ENCODE results near the gene MRPL32. TPM values are rescaled to one million over a fixed set of nuclear protein-coding genes. Genes with fewer than 3 reads are reported as not detected.

MRPL32 gene
- total RNA-seq, 1 donor from 2014 or later, result 53.5 TPM

DNA sequence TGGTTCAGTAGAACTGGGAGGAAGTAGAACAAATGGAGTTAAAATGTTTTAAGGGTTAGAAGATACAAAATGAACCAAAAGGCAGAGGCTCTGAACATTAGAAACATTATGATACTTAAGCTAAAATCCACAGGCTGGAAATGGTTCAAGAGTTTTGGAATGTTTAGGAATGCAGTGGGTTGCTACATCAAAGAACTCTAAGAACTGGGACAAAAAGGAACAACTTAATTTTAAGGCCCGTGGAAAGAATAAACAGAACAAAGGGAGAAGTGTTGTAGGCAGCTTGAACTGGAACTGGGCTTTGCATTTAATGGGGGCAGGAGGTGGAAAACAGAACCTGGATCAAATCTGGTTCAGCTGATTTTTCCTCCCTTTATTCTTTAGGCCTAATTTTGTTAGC, 16.8 kb upstream of the MRPL32 start:
- DNase-seq (ENCODE audit: low spot score in 2 of 2, unreplicated experiment in 2 of 2), result no peak
- peaks cover 45% of the 10 kb centered on the region for H3K4me1 Mint-ChIP-seq
- H3K27ac Mint-ChIP-seq, result peak overlapping the region; percentile 88
- no peaks in the 10 kb centered on the region for H3K9me3 Mint-ChIP-seq
- H3K4me3 Mint-ChIP-seq, result no peak overlapping the region
- TF ChIP-seq, protein P1, sequence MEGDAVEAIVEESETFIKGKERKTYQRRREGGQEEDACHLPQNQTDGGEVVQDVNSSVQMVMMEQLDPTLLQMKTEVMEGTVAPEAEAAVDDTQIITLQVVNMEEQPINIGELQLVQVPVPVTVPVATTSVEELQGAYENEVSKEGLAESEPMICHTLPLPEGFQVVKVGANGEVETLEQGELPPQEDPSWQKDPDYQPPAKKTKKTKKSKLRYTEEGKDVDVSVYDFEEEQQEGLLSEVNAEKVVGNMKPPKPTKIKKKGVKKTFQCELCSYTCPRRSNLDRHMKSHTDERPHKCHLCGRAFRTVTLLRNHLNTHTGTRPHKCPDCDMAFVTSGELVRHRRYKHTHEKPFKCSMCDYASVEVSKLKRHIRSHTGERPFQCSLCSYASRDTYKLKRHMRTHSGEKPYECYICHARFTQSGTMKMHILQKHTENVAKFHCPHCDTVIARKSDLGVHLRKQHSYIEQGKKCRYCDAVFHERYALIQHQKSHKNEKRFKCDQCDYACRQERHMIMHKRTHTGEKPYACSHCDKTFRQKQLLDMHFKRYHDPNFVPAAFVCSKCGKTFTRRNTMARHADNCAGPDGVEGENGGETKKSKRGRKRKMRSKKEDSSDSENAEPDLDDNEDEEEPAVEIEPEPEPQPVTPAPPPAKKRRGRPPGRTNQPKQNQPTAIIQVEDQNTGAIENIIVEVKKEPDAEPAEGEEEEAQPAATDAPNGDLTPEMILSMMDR (IDR thresholded peaks at IDR 0.05; ENCODE audit: unreplicated experiment), result no peak
- H3K36me3 Mint-ChIP-seq, result peaks cover 8% of the 10 kb centered on the region
- no peaks in the 10 kb centered on the region for H3K27me3 Mint-ChIP-seq (ENCODE audit: low read depth)

DNA sequence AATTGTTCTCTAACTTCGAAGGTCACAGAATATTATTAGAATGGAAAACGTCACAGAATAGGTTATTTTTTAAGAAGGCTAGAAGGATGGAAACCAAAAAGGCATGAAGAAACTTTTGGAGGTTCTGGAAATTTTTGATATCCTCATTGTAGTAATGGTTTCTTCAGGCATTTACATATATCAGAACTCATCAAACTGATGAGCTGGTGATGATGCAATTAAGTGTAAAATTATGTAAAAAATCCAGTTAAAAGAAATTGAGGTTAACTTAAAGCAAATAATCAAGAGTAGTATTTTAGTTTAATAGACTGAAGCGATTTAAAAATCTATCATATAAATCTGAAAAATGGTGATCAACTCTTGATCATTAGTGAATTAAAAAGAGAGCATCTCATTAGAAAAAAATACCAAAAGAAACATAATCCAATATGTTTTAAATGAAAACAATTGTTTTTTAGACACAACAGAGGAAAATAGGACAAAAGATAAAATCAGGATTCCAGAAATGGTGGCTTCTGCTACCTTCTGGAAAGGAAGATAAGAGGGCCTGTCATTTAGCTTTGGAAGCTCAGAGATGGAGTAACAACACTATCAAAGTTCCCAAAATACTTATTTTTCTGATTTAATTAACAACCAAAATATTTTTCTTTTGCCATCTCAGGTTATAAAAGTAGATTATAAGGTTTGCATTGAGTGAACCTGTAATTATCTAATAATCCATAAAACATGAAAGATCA, 10.0 kb upstream of the MRPL32 start:
- TF ChIP-seq, protein P1 (IDR thresholded peaks at IDR 0.05; ENCODE audit: unreplicated experiment), result no peak
- H3K27me3 Mint-ChIP-seq (ENCODE audit: low read depth), result no peaks in the 10 kb centered on the region
- DNase-seq (ENCODE audit: low spot score in 2 of 2, unreplicated experiment in 2 of 2), result no peak
- H3K36me3 Mint-ChIP-seq, result peaks cover 31% of the 10 kb centered on the region
- no peak overlapping the region for H3K4me3 Mint-ChIP-seq
- H3K4me1 Mint-ChIP-seq, result no peaks in the 10 kb centered on the region
- no peaks in the 10 kb centered on the region for H3K9me3 Mint-ChIP-seq
- H3K27ac Mint-ChIP-seq, result no peak overlapping the region

DNA sequence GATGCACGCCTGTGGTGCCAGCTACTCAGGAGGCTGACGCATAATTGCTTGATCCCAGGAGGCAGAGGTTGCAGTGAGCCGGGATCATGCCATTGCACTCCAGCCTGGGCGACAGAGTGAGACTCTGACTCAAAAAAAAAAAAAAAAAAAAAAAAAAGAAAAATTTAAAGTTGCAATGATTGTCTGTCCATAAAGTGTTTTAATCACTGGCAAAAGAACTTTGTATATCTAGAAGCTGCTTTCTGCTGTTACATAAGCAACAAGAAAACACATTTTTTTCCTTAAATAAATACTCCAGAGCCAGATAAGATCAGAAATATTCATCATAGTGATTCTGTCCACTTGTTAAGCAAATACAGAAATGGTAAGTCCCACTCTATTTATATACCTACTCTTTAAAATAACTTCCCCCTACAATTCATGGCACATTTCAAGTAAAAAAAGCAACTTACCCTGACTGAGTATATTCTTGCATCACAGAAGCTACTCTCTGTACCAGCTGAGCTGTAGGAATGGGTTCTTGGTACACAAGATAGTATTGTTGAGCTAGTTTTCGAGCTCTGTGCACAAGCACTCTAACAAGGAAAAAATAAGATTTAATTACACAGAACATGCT, 7.8 kb upstream of the MRPL32 start:
- peaks cover 28% of the 10 kb centered on the region for H3K36me3 Mint-ChIP-seq
- H3K4me3 Mint-ChIP-seq, result no peak overlapping the region
- H3K27ac Mint-ChIP-seq, result no peak overlapping the region

DNA sequence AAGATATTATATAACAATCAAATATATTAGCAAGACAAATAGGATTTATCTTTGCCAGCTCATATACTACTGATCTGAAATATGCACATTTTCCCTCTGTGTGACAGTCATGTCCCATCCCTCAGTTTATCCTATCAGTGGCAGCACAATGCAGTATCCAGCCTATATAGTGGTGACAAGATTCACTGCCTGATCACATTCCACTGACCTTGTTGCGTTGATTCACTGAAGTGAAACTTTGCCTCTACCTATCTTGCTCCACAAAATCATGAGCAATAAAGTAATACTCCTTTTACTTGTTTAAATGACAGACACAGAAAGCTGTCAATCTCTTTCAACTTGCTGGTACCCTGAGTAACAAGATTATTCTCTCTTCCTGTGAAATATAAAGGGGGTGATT, 6.5 kb upstream of the MRPL32 start:
- no peaks in the 10 kb centered on the region for H3K27me3 Mint-ChIP-seq (ENCODE audit: low read depth)
- no peaks in the 10 kb centered on the region for H3K9me3 Mint-ChIP-seq
- TF ChIP-seq, protein P1 (IDR thresholded peaks at IDR 0.05; ENCODE audit: unreplicated experiment), result no peak
- peaks cover 17% of the 10 kb centered on the region for H3K4me1 Mint-ChIP-seq
- no peak overlapping the region for H3K27ac Mint-ChIP-seq
- no peak overlapping the region for H3K4me3 Mint-ChIP-seq
- DNase-seq (ENCODE audit: low spot score in 2 of 2, unreplicated experiment in 2 of 2), result no peak
- peaks cover 24% of the 10 kb centered on the region for H3K36me3 Mint-ChIP-seq

More for the DNA sequence above, 7.8 kb upstream of the MRPL32 start:
- TF ChIP-seq, protein P1 (IDR thresholded peaks at IDR 0.05; ENCODE audit: unreplicated experiment), result no peak
- no peaks in the 10 kb centered on the region for H3K27me3 Mint-ChIP-seq (ENCODE audit: low read depth)
- H3K9me3 Mint-ChIP-seq, result no peaks in the 10 kb centered on the region
- H3K4me1 Mint-ChIP-seq, result peaks cover 8% of the 10 kb centered on the region
- no peak for DNase-seq (ENCODE audit: low spot score in 2 of 2, unreplicated experiment in 2 of 2)

DNA sequence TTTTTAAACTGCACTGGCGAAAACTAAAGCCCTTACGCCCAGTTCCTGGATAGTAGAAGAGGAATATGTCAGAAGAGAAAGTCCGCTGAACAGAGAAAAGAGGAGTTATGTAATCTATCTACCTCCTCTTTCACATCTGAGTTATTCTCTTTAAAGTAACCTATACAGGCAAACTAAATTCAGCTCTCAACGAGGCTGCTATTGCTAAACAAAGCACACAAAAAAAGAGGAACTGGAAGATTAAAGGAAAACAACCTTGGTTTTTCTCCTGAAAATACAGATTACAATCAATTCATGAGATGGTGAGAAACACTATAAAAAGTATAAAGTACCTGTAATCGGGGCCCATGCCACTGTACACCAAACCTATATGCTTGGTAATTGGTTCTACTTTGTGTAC, 6.0 kb upstream of the MRPL32 start:
- Mint-ChIP-seq H3K27ac (no peak overlapping the region), H3K9me3 (no peaks in the 10 kb centered on the region), H3K4me1 (peaks cover 21% of the 10 kb centered on the region), H3K4me3 (no peak overlapping the region), H3K36me3 (peaks cover 20% of the 10 kb centered on the region), H3K27me3 (ENCODE audit: low read depth) (no peaks in the 10 kb centered on the region)
- DNase-seq (ENCODE audit: low spot score in 2 of 2, unreplicated experiment in 2 of 2), result no peak
- TF ChIP-seq, protein P1 (IDR thresholded peaks at IDR 0.05; ENCODE audit: unreplicated experiment), result no peak
